ENCODE data around the gene SLC38A3. TPM values are rescaled to one million over a fixed set of nuclear protein-coding genes. Genes with fewer than 3 reads are reported as not detected.
A peak's percentile ranks its signal among the peaks of the same experiment; 100 is the strongest.

Gene SLC38A3
- total RNA-seq, 4 donors from 2014 or later: 0.69 to 4.1 TPM; not detected in 2

DNA sequence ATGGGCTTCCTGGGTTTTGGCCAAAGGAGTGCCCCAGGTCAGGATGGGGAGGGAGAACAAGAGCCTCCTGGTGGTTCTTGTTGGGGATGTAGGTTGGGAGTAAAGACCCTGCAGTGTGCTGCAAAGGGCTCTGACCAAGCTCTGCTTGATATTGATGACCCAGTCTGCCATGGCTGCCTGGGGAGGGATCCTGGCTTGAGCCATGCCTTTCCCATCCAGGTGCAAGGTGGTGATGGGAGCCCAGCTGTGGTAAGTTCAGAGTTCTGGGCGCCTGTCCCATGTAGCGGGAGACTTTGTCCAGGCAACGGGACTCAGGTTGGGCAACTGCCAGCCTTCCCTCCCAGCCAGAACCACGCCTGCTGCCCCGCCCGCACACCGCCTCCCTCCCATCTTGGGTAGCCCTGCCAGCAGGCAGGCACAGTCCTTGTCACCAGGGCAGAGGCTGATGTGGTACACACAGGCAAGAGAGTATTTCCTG lies 33.5 kb downstream of the SLC38A3 start:
- intact Hi-C loops (cut with DNase I; ENCODE audit: low total_unique reads): no loop called here
- peak; percentile 70 to 75 for DNase-seq

DNA sequence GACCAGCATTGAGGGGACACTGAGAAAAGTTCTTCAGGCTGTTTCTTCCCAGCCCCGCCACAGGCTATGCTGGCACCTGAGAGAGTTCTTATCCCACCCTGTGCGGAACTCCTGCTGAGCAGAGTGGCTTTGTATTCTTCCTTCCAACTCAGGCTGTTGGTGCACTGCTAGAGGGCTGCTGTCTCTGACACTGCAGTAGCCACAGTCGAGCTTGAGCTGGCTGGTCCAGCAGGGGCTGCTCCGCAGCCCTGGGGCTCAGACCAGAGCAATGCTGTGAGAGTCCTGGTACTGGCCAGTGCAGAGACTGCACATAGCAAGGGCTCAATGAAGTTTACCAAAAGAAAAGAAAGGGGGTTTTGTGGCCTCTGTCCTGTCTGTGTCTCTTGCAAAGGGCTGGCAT lies 34.6 kb downstream of the SLC38A3 start:
- Histone ChIP-seq H3K4me1 (peaks cover 6 to 42% of the 10 kb centered on the region in 2 donors), H3K27me3 (no peaks in the 10 kb centered on the region), H3K36me3 (no peaks in the 10 kb centered on the region), H3K27ac (peak overlapping the region; percentile 91 to 99), H3K4me3 (no peak overlapping the region), H3K9me3 (no peaks in the 10 kb centered on the region)
- intact Hi-C loops (cut with DNase I; ENCODE audit: low total_unique reads): no loop called here
- no peak for DNase-seq
- TF ChIP-seq, protein P1, sequence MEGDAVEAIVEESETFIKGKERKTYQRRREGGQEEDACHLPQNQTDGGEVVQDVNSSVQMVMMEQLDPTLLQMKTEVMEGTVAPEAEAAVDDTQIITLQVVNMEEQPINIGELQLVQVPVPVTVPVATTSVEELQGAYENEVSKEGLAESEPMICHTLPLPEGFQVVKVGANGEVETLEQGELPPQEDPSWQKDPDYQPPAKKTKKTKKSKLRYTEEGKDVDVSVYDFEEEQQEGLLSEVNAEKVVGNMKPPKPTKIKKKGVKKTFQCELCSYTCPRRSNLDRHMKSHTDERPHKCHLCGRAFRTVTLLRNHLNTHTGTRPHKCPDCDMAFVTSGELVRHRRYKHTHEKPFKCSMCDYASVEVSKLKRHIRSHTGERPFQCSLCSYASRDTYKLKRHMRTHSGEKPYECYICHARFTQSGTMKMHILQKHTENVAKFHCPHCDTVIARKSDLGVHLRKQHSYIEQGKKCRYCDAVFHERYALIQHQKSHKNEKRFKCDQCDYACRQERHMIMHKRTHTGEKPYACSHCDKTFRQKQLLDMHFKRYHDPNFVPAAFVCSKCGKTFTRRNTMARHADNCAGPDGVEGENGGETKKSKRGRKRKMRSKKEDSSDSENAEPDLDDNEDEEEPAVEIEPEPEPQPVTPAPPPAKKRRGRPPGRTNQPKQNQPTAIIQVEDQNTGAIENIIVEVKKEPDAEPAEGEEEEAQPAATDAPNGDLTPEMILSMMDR (IDR thresholded peaks at IDR 0.05): no peak
- no peak for TF ChIP-seq POLR2A (IDR thresholded peaks at IDR 0.05)

More for the DNA sequence above, 33.5 kb downstream of the SLC38A3 start:
- Histone ChIP-seq H3K9me3 (no peaks in the 10 kb centered on the region), H3K27ac (peak overlapping the region; percentile 91 to 99), H3K4me3 (peak overlapping the region; percentile 72 to 91), H3K36me3 (no peaks in the 10 kb centered on the region), H3K27me3 (no peaks in the 10 kb centered on the region), H3K4me1 (peaks cover 6 to 34% of the 10 kb centered on the region in 2 donors)
- TF ChIP-seq, protein P1 (IDR thresholded peaks at IDR 0.05): no peak
- no peak for TF ChIP-seq POLR2A (IDR thresholded peaks at IDR 0.05)

DNA sequence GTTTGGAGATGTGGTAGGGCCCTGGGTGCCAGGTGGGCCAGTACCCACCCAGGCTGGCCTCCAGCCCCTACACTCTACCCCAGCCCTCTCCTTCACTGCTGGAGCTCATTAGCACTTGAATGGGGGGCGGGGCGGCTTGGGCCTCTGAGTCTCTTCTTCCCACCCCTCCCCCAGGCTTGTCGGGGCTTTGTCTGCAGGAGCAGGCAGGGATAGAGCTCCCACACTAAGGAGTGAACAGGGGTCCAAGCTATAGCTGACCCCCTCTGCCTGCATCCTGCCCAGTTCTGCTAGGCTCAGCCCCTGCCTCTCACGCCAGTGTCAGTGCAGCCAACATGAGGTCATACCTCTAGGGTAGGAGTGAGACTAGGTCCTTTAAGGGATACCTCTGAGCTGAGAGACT lies 36.1 kb downstream of the SLC38A3 start:
- no peak for TF ChIP-seq POLR2A (IDR thresholded peaks at IDR 0.05)
- TF ChIP-seq, protein P1 (IDR thresholded peaks at IDR 0.05): no peak
- intact Hi-C loops (cut with DNase I; ENCODE audit: low total_unique reads): no loop called here
- peak overlapping the region; percentile 67 to 99 for H3K27ac ChIP-seq
- no peak for DNase-seq
- H3K36me3 ChIP-seq: no peaks in the 10 kb centered on the region
- H3K4me1 ChIP-seq: peaks cover 6 to 57% of the 10 kb centered on the region in 2 donors
- no peaks in the 10 kb centered on the region for H3K27me3 ChIP-seq
- H3K4me3 ChIP-seq: no peak overlapping the region
- H3K9me3 ChIP-seq: no peaks in the 10 kb centered on the region

DNA sequence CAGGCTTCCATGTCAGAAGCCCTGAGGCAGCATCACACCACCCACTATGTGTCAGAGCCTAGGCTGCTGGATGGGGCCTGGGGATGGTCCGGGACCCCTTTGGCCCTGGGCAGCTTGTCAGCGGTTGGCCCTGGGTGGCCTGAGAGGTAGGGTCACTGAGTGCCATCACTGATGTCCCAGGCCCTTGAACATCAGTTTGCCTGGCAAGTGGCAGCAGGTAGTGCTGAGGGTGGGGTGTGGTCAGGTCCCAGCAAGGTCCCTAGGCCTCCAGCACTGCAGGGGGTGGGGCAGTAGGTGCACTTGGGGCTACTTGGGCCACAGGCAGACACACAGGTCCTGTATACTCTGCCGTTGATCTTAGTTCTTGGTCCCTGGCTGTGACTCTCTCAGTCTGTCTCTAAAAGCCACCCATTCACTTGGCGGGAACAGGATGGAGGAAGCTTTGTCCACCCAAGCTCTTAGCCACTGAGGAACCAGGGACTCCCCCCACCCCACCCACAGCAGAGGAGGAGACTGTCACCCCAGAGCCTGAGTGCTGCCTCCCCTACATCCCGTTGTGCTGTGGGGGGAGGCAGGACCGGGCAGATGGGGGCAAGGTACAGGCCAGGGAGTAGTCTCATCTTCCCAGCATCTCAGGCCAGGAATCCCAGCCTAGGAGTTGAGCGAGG lies 36.8 kb downstream of the SLC38A3 start:
- Histone ChIP-seq H3K9me3 (no peaks in the 10 kb centered on the region), H3K36me3 (no peaks in the 10 kb centered on the region), H3K4me3 (no peak overlapping the region), H3K27me3 (no peaks in the 10 kb centered on the region), H3K4me1 (peaks cover 6 to 64% of the 10 kb centered on the region in 2 donors), H3K27ac (peak overlapping the region; percentile 67 to 99)
- DNase-seq: no peak
- intact Hi-C loops (cut with DNase I; ENCODE audit: low total_unique reads): no loop called here
- no peak for TF ChIP-seq POLR2A (IDR thresholded peaks at IDR 0.05)
- TF ChIP-seq, protein P1 (IDR thresholded peaks at IDR 0.05): no peak

DNA sequence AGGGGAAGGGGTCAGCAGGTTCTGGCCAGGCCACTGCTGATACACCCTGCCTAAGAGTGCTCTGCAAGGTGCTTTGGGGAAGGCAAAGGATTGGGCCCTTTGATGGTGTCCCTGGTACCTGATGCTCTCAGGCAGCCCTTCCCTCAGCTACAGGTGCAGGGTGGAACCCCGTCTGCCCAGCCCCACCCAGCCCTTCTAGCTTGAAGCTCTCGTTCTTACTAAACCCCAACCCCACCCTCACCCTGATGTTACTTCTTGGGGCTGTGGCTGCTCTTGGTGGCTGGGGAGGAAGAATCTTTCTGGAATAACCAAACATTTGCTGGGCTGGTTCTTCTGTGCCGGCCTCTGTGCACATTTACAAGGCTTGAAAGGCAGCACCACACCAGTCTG lies 37.3 kb downstream of the SLC38A3 start:
- no peak for TF ChIP-seq POLR2A (IDR thresholded peaks at IDR 0.05)
- TF ChIP-seq, protein P1 (IDR thresholded peaks at IDR 0.05): no peak
- intact Hi-C loops (cut with DNase I; ENCODE audit: low total_unique reads): no loop called here
- Histone ChIP-seq H3K4me3 (no peak overlapping the region), H3K27ac (peak overlapping the region; percentile 67 to 99), H3K9me3 (no peaks in the 10 kb centered on the region), H3K36me3 (no peaks in the 10 kb centered on the region), H3K4me1 (peaks cover 6 to 65% of the 10 kb centered on the region in 2 donors), H3K27me3 (no peaks in the 10 kb centered on the region)
- DNase-seq: no peak

All from uterus (tissue), 4 donors.